HG03520 (cell line): Measurements from ENCODE around the gene BEX1.
"Not testable (repeated sequence)": the region's sequence is repeated elsewhere in the genome, so short reads cannot be mapped to it uniquely, and the experiment has no call there.

Experiments used
- ATAC-seq: cut with Tn5 transposase; IDR thresholded peaks from one replicate; pipeline ENCODE4 v1.9.1; 2021; ENCODE audit warnings: mild to moderate bottlenecking, moderate library complexity; ENCODE audit not compliant: unreplicated experiment

Gene BEX1

GRCh38 chrX:103063918-103064434, at the start of gene BEX1:
Gene BEX1, minus strand, starts transcription at chrX:103064171. Its CDS starts 897 bp downstream, at chrX:103063274.
- ATAC-seq = no peak

GRCh38 chrX:103109497-103109896, 45.5 kb upstream of the BEX1 start:
- ATAC-seq = not testable (repeated sequence)

- no peak for ATAC-seq
Measured at GRCh38 chrX:103107836-103108235, 43.9 kb upstream of the BEX1 start.

- not testable (repeated sequence) for ATAC-seq
Measured at GRCh38 chrX:103107227-103107737, 43.3 kb upstream of the BEX1 start.

GRCh38 chrX:103104370-103104769, 40.4 kb upstream of the BEX1 start:
- ATAC-seq = not testable (repeated sequence)

GRCh38 chrX:103103866-103104265, 39.9 kb upstream of the BEX1 start:
- not testable (repeated sequence) for ATAC-seq

GRCh38 chrX:103101299-103102042, 37.5 kb upstream of the BEX1 start:
- no peak for ATAC-seq

- ATAC-seq = no peak
Measured at GRCh38 chrX:103100484-103100883, 36.5 kb upstream of the BEX1 start.

- no peak for ATAC-seq
Measured at GRCh38 chrX:103099691-103100090, 35.7 kb upstream of the BEX1 start.

- no peak for ATAC-seq
Measured at GRCh38 chrX:103098488-103098887, 34.5 kb upstream of the BEX1 start.

- ATAC-seq = no peak
Measured at GRCh38 chrX:103092942-103093341, 29.0 kb upstream of the BEX1 start, which contains the start of gene NXF3. Gene NXF3, minus strand, starts transcription at chrX:103093143. Its CDS starts 120 bp downstream, at chrX:103093023.

- no peak for ATAC-seq
Measured at GRCh38 chrX:103081051-103081450, 17.1 kb upstream of the BEX1 start.

- ATAC-seq = no peak
Measured at GRCh38 chrX:103073467-103073866, 9.5 kb upstream of the BEX1 start.

- ATAC-seq = no peak
Measured at GRCh38 chrX:103066606-103067005, 2.6 kb upstream of the BEX1 start.

GRCh38 chrX:103063191-103063845, 653 bp downstream of the BEX1 start:
- no peak for ATAC-seq

GRCh38 chrX:103061486-103061885, 2.5 kb downstream of the BEX1 start:
- ATAC-seq = no peak

GRCh38 chrX:103056902-103057301, 7.1 kb downstream of the BEX1 start:
- ATAC-seq = no peak

- ATAC-seq = no peak
Measured at GRCh38 chrX:103052625-103053024, 11.3 kb downstream of the BEX1 start.

- no peak for ATAC-seq
Measured at GRCh38 chrX:103051260-103051789, 12.6 kb downstream of the BEX1 start.

- ATAC-seq = not testable (repeated sequence)
Measured at GRCh38 chrX:103033371-103033770, 30.6 kb downstream of the BEX1 start.

- no peak for ATAC-seq
Measured at GRCh38 chrX:103017542-103017941, 46.4 kb downstream of the BEX1 start.

- ATAC-seq = no peak
Measured at GRCh38 chrX:103012945-103013344, 51.0 kb downstream of the BEX1 start.
